ENCODE data around the gene CS.
"Not testable (repeated sequence)": the region's sequence is repeated elsewhere in the genome, so short reads cannot be mapped to it uniquely, and the experiment has no call there.

CS gene

GRCh38 chr12:56321027-56321426, 20.9 kb upstream of the CS start:
- no peak for DNase-seq (ENCODE audit: low spot score)

- DNase-seq (ENCODE audit: low spot score) = no peak
Measured at GRCh38 chr12:56317675-56318074, 17.5 kb upstream of the CS start.

GRCh38 chr12:56315622-56316473, 15.7 kb upstream of the CS start, which contains the start of gene CNPY2:
Gene CNPY2, minus strand, starts transcription at chr12:56315988. Its CDS starts 771 bp downstream, at chr12:56315217.
- peak; percentile 90 for DNase-seq (ENCODE audit: low spot score)

GRCh38 chr12:56315249-56315621, 15.1 kb upstream of the CS start:
- DNase-seq (ENCODE audit: low spot score) = no peak

GRCh38 chr12:56311003-56311402, 10.9 kb upstream of the CS start:
- DNase-seq (ENCODE audit: low spot score) = no peak

- no peak for DNase-seq (ENCODE audit: low spot score)
Measured at GRCh38 chr12:56308714-56309113, 8.6 kb upstream of the CS start.

GRCh38 chr12:56307221-56307965, 7.3 kb upstream of the CS start:
- no peak for DNase-seq (ENCODE audit: low spot score)

- no peak for DNase-seq (ENCODE audit: low spot score)
Measured at GRCh38 chr12:56304872-56305590, 4.9 kb upstream of the CS start.

GRCh38 chr12:56304276-56304675, 4.1 kb upstream of the CS start:
- DNase-seq (ENCODE audit: low spot score) = no peak

- peak; percentile 49 for DNase-seq (ENCODE audit: low spot score)
Measured at GRCh38 chr12:56300644-56301464, 724 bp upstream of the CS start.

- peak; percentile 50 for DNase-seq (ENCODE audit: low spot score)
Measured at GRCh38 chr12:56299308-56299852, 750 bp downstream of the CS start.

GRCh38 chr12:56298828-56299227, 1.3 kb downstream of the CS start:
- DNase-seq (ENCODE audit: low spot score) = no peak

- DNase-seq (ENCODE audit: low spot score) = no peak
Measured at GRCh38 chr12:56297400-56297799, 2.7 kb downstream of the CS start.

- DNase-seq (ENCODE audit: low spot score) = no peak
Measured at GRCh38 chr12:56296295-56296694, 3.8 kb downstream of the CS start.

GRCh38 chr12:56293795-56294194, 6.3 kb downstream of the CS start:
- no peak for DNase-seq (ENCODE audit: low spot score)

GRCh38 chr12:56288705-56289387, 11.3 kb downstream of the CS start:
- DNase-seq (ENCODE audit: low spot score) = no peak

GRCh38 chr12:56286044-56286830, 13.9 kb downstream of the CS start:
- no peak for DNase-seq (ENCODE audit: low spot score)

- not testable (repeated sequence) for DNase-seq (ENCODE audit: low spot score)
Measured at GRCh38 chr12:56284263-56284662, 15.9 kb downstream of the CS start.

GRCh38 chr12:56282579-56282978, 17.6 kb downstream of the CS start:
- no peak for DNase-seq (ENCODE audit: low spot score)

- DNase-seq (ENCODE audit: low spot score) = no peak
Measured at GRCh38 chr12:56282030-56282429, 18.1 kb downstream of the CS start.

Measured in hematopoietic multipotent progenitor cell treated with erythropoietin and hydrocortisone succinate and interleukin-3 and kit ligand, for 15 days (in vitro differentiated cells).